HUES64 (cell line): ENCODE measurements around the gene LUZP4.
A peak's percentile ranks its signal among the peaks of the same experiment; 100 is the strongest.
"Not testable (repeated sequence)": the region's sequence is repeated elsewhere in the genome, so short reads cannot be mapped to it uniquely, and the experiment has no call there.

Experiments used
- H3K27ac ChIP-seq: 2 replicates; pipeline ENCODE4 v1.7.0; 2013; ENCODE audit warnings: low read depth, low read length, inconsistent platforms
- H3K27me3 ChIP-seq: 2 replicates; pipeline ENCODE4 v1.6.1; 2013; ENCODE audit warnings: mild to moderate bottlenecking, low read length; ENCODE audit not compliant: insufficient read depth
- H3K36me3 ChIP-seq: 2 replicates; pipeline ENCODE4 v1.6.1; 2013; ENCODE audit warnings: mild to moderate bottlenecking, low read length; ENCODE audit not compliant: insufficient read depth
- H3K4me1 ChIP-seq: 2 replicates; pipeline ENCODE4 v1.6.1; 2013; ENCODE audit warnings: mild to moderate bottlenecking, low read length, moderate library complexity; ENCODE audit not compliant: insufficient read depth
- H3K4me3 ChIP-seq: 2 replicates; pipeline ENCODE4 v1.5.1; 2013; ENCODE audit warnings: mild to moderate bottlenecking, low read length, moderate library complexity
- H3K9ac ChIP-seq: 2 replicates; pipeline ENCODE4 v1.6.1; 2013; ENCODE audit warnings: mild to moderate bottlenecking, low read depth, low read length
- H3K9me3 ChIP-seq: 2 replicates; pipeline ENCODE4 v1.6.1; 2013; ENCODE audit warnings: low read depth, low read length; ENCODE audit not compliant: insufficient read depth
- WGBS: fragments of 150-250, 120-280 bp; methylation state at CpG from one replicate; pipeline ENCODE4 v1.1.7; 2013; ENCODE audit warnings: missing lambda C conversion rate; 5-methylcytosine and 5-hydroxymethylcytosine counted together

Gene LUZP4

GRCh38 chrX:115337491-115338144 lies 48.1 kb downstream of the LUZP4 start:
- WGBS, result 95% methylated on average over 5 of the region's 5 CpGs
- H3K4me1 ChIP-seq, result peaks cover 3% of the 10 kb centered on the region; the same call in 1 of the 2 replicates
- H3K4me3 ChIP-seq, result no peak overlapping the region
- no peak overlapping the region for H3K27ac ChIP-seq
- no peaks in the 10 kb centered on the region for H3K27me3 ChIP-seq
- no peak overlapping the region for H3K9ac ChIP-seq
- H3K36me3 ChIP-seq, result no peaks in the 10 kb centered on the region
- H3K9me3 ChIP-seq, result no peaks in the 10 kb centered on the region

GRCh38 chrX:115339441-115340025 lies 50.0 kb downstream of the LUZP4 start:
- Histone ChIP-seq H3K27me3 (no peaks in the 10 kb centered on the region), H3K9ac (no peak overlapping the region), H3K36me3 (no peaks in the 10 kb centered on the region), H3K9me3 (no peaks in the 10 kb centered on the region), H3K27ac (no peak overlapping the region), H3K4me3 (no peak overlapping the region), H3K4me1 (peaks cover 4% of the 10 kb centered on the region)
- WGBS, result 88% methylated on average over 2 of the region's 3 CpGs

- H3K27ac ChIP-seq, result no peak overlapping the region
- H3K9ac ChIP-seq, result no peak overlapping the region
- no peaks in the 10 kb centered on the region for H3K36me3 ChIP-seq
- H3K4me1 ChIP-seq, result peaks cover 17% of the 10 kb centered on the region
- no peaks in the 10 kb centered on the region for H3K27me3 ChIP-seq
- no peak overlapping the region for H3K4me3 ChIP-seq
- no peaks in the 10 kb centered on the region for H3K9me3 ChIP-seq
- no CpG with 5 or more reads among the region's 1 CpG for WGBS
These were observed 51.9 kb downstream of the LUZP4 start for GRCh38 chrX:115341421-115341820.

- H3K27ac ChIP-seq, result peak overlapping the region; percentile 45; the same call in 1 of the 2 replicates
- H3K27me3 ChIP-seq, result no peaks in the 10 kb centered on the region
- 31% methylated on average over 3 of the region's 3 CpGs for WGBS
These were observed 55.5 kb downstream of the LUZP4 start for GRCh38 chrX:115344885-115345614.

GRCh38 chrX:115345615-115346014 lies 56.1 kb downstream of the LUZP4 start:
- no peaks in the 10 kb centered on the region for H3K27me3 ChIP-seq
- no peaks in the 10 kb centered on the region for H3K36me3 ChIP-seq
- H3K9ac ChIP-seq, result no peak overlapping the region
- WGBS, result 54% methylated on average over 3 of the region's 3 CpGs
- H3K4me1 ChIP-seq, result peaks cover 17% of the 10 kb centered on the region
- H3K9me3 ChIP-seq, result no peaks in the 10 kb centered on the region
- no peak overlapping the region for H3K4me3 ChIP-seq
- peak overlapping the region; percentile 45; the same call in 1 of the 2 replicates for H3K27ac ChIP-seq

More at GRCh38 chrX:115344885-115345614, 55.5 kb downstream of the LUZP4 start:
- Histone ChIP-seq H3K9me3 (no peaks in the 10 kb centered on the region), H3K36me3 (no peaks in the 10 kb centered on the region), H3K4me3 (no peak overlapping the region), H3K9ac (no peak overlapping the region; the same call in 1 of the 2 replicates), H3K4me1 (peaks cover 17% of the 10 kb centered on the region)

- H3K4me1 ChIP-seq, result peaks cover 14% of the 10 kb centered on the region
- H3K9ac ChIP-seq, result not testable (repeated sequence)
- 95% methylated on average over 4 of the region's 14 CpGs for WGBS
These were observed 57.2 kb downstream of the LUZP4 start for GRCh38 chrX:115346738-115347137.

GRCh38 chrX:115348446-115349225 lies 59.1 kb downstream of the LUZP4 start:
- WGBS, result 97% methylated on average over 3 of the region's 7 CpGs
- no peaks in the 10 kb centered on the region for H3K9me3 ChIP-seq
- H3K4me1 ChIP-seq, result peaks cover 14% of the 10 kb centered on the region
- H3K36me3 ChIP-seq, result no peaks in the 10 kb centered on the region
- H3K27me3 ChIP-seq, result no peaks in the 10 kb centered on the region
- H3K27ac ChIP-seq, result no peak overlapping the region
- no peak overlapping the region for H3K9ac ChIP-seq
- no peak overlapping the region for H3K4me3 ChIP-seq

More at GRCh38 chrX:115346738-115347137, 57.2 kb downstream of the LUZP4 start:
- H3K36me3 ChIP-seq, H3K4me3 ChIP-seq, H3K9me3 ChIP-seq, H3K27me3 ChIP-seq, H3K27ac ChIP-seq: not testable (repeated sequence)

- Histone ChIP-seq H3K4me3 (no peak overlapping the region), H3K9me3 (no peaks in the 10 kb centered on the region), H3K27me3 (no peaks in the 10 kb centered on the region), H3K27ac (no peak overlapping the region), H3K4me1 (no peaks in the 10 kb centered on the region), H3K9ac (no peak overlapping the region), H3K36me3 (no peaks in the 10 kb centered on the region)
- whole genome bisulfite sequencing, result 86% methylated on average over 9 of the region's 10 CpGs
These were observed 61.3 kb downstream of the LUZP4 start for GRCh38 chrX:115350711-115351381.

- no peaks in the 10 kb centered on the region for H3K36me3 ChIP-seq
- H3K27ac ChIP-seq, result no peak overlapping the region
- no peaks in the 10 kb centered on the region for H3K27me3 ChIP-seq
- WGBS, result 94% methylated on average over 3 of the region's 4 CpGs
- no peaks in the 10 kb centered on the region for H3K9me3 ChIP-seq
- no peak overlapping the region for H3K9ac ChIP-seq
- H3K4me1 ChIP-seq, result no peaks in the 10 kb centered on the region
- no peak overlapping the region for H3K4me3 ChIP-seq
These were observed 66.9 kb downstream of the LUZP4 start for GRCh38 chrX:115356369-115356768.
